MM.1S (cell line): ENCODE measurements around the gene TMEM235.

Experiments used
- EZH2 ChIP-seq: fragments of 300-600 bp; sonication (generic); optimal IDR thresholded peaks from 2 replicates; pipeline ENCODE3; 2017; ENCODE audit warnings: low read depth, mild to moderate bottlenecking, antibody characterized with exemption, low read length, mixed read lengths
- TF ChIP-seq, protein P1 (sequence below): fragments of 300-600 bp; sonication (generic); IDR thresholded peaks from 2 replicates; pipeline ENCODE4 v1.5.1; 2016; ENCODE audit warnings: antibody characterized with exemption, low read length, mixed read lengths

DNA sequence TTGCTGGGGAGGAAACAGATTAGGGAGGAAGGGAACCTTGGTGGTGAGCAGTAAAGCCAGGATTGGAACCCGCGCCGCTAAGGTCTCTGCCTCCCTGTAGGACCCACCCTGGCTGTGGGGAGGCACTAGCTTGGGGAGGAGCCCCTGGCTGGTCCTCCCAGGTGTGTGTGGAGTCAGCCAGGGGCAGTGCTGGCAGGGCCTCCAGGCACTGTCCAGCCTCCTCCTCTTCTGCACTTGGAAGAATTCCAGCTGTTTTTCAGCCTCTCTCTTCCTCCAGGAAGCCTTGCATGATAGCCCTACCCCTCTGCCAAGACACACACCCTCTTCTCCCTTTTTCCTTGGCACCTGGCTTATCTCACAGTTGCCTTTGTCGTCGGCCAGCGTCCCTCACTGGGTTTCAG is 34.8 kb downstream of the TMEM235 start:
- TF ChIP-seq, protein P1, sequence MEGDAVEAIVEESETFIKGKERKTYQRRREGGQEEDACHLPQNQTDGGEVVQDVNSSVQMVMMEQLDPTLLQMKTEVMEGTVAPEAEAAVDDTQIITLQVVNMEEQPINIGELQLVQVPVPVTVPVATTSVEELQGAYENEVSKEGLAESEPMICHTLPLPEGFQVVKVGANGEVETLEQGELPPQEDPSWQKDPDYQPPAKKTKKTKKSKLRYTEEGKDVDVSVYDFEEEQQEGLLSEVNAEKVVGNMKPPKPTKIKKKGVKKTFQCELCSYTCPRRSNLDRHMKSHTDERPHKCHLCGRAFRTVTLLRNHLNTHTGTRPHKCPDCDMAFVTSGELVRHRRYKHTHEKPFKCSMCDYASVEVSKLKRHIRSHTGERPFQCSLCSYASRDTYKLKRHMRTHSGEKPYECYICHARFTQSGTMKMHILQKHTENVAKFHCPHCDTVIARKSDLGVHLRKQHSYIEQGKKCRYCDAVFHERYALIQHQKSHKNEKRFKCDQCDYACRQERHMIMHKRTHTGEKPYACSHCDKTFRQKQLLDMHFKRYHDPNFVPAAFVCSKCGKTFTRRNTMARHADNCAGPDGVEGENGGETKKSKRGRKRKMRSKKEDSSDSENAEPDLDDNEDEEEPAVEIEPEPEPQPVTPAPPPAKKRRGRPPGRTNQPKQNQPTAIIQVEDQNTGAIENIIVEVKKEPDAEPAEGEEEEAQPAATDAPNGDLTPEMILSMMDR: no peak
- no peak for TF ChIP-seq EZH2
